Subcutaneous adipose tissue (tissue), 4 donors: ENCODE measurements around the gene ABCG8. TPM values are rescaled to one million over a fixed set of nuclear protein-coding genes. Genes with fewer than 3 reads are reported as not detected.

ENCODE experiments used
- CTCF ChIP-seq: fragments of 450-650 bp; IDR thresholded peaks from one replicate; pipeline ENCODE4 v1.5.1; 2016; ENCODE audit warnings: low read depth, mild to moderate bottlenecking, control low read depth, antibody characterized with exemption, moderate library complexity
- small RNA-seq: library from RNA; depleted of rRNA; stranded (forward); fragments of <200 nt; gene quantifications from one replicate; pipeline ENCODE3, GENCODE V24; 2016
- total RNA-seq, 4 donors: library from RNA; depleted of rRNA; stranded (reverse); fragments of >200 nt; gene quantifications; one replicate each; pipeline ENCODE4 v1.1.0, GENCODE V29; 2016

ABCG8 gene
- total RNA-seq, 4 donors from 2014 or later = 0.19 TPM; not detected in 3

GRCh38 chr2:43925431-43925830, 86.7 kb downstream of the ABCG8 start:
- no peak for TF ChIP-seq CTCF

- TF ChIP-seq CTCF = no peak
Measured at GRCh38 chr2:43927442-43927841, 88.7 kb downstream of the ABCG8 start.

GRCh38 chr2:43931293-43931692, 92.5 kb downstream of the ABCG8 start:
- no peak for TF ChIP-seq CTCF

Small RNA genes lying within 50 kb of the gene (small RNA-seq; reads per million reads assigned to genes)
- gene RN7SL455P (not detected), gene RNU6-1048P (not detected)

Other genes with a start within 250 kb of the ABCG8 start
- gene THADA, start 242.9 kb upstream of the ABCG8 start, total RNA-seq = 10 to 100 TPM; 31.8 to 71.9 (median 53.8) TPM
- 10 to 100 TPM; 38.2 to 85.4 (median 68.7) TPM for gene PLEKHH2, start 201.7 kb upstream of the ABCG8 start, total RNA-seq
- gene C1GALT1C1L, start 162.5 kb upstream of the ABCG8 start, total RNA-seq = 1 to 10 TPM; 1.1 to 2.6 (median 1.6) TPM
- gene DYNC2LI1, start 64.9 kb upstream of the ABCG8 start, total RNA-seq = 10 to 100 TPM; 32.0 to 41.4 (median 34.5) TPM
- gene ABCG5, start 132 bp upstream of the ABCG8 start, total RNA-seq = not detected
- 10 to 100 TPM; 47.1 to 66.7 (median 55.6) TPM for gene LRPPRC, start 157.0 kb downstream of the ABCG8 start, total RNA-seq